NB4 (cell line): ENCODE data around the gene NXN.

Experiments
- POLR2A ChIP-seq: IDR thresholded peaks from 2 replicates; pipeline ENCODE4 v1.6.1; 2011; ENCODE audit warnings: mild to moderate bottlenecking; ENCODE audit not compliant: insufficient read length; ENCODE audit errors: extremely low read depth
- TF ChIP-seq, protein P1 (sequence below): IDR thresholded peaks from one replicate; pipeline ENCODE4 v1.5.1; 2012; ENCODE audit warnings: low read depth, low read length
- TF ChIP-seq, protein P2 (sequence below): IDR thresholded peaks from 2 replicates; pipeline ENCODE4 v1.6.1; 2011; ENCODE audit warnings: low read depth, low read length

DNA sequence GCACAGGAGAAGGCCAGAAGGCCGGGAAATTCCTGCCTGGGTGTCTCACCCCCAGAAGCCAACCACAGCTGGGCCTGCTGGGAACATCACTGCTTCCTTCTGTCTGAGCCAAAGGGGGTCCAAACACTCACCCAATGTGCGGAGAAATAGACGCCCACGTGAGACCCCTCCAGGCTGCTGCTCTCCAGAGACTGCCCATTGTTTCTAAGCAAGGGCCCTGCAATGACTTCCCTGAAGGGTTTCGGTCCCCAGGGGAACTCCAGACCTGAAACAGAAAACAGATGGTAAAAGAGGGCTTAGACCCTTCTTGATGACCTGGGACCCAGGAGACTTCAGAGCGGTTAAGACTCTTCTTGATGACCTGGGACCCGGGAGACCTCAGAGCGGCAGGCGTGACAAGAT, 156.1 kb downstream of the NXN start:
- TF ChIP-seq, protein P1, sequence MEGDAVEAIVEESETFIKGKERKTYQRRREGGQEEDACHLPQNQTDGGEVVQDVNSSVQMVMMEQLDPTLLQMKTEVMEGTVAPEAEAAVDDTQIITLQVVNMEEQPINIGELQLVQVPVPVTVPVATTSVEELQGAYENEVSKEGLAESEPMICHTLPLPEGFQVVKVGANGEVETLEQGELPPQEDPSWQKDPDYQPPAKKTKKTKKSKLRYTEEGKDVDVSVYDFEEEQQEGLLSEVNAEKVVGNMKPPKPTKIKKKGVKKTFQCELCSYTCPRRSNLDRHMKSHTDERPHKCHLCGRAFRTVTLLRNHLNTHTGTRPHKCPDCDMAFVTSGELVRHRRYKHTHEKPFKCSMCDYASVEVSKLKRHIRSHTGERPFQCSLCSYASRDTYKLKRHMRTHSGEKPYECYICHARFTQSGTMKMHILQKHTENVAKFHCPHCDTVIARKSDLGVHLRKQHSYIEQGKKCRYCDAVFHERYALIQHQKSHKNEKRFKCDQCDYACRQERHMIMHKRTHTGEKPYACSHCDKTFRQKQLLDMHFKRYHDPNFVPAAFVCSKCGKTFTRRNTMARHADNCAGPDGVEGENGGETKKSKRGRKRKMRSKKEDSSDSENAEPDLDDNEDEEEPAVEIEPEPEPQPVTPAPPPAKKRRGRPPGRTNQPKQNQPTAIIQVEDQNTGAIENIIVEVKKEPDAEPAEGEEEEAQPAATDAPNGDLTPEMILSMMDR = no peak
- TF ChIP-seq POLR2A = no peak
- TF ChIP-seq, protein P2, sequence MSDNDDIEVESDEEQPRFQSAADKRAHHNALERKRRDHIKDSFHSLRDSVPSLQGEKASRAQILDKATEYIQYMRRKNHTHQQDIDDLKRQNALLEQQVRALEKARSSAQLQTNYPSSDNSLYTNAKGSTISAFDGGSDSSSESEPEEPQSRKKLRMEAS = no peak
